Measurements from ENCODE around the gene WDR82. TPM values are rescaled to one million over a fixed set of nuclear protein-coding genes. Genes with fewer than 3 reads are reported as not detected.

The WDR82 gene
- total and polyA plus RNA-seq, 4 experiments from 2014 or later: 62.3 to 150 (median 146) TPM

DNA sequence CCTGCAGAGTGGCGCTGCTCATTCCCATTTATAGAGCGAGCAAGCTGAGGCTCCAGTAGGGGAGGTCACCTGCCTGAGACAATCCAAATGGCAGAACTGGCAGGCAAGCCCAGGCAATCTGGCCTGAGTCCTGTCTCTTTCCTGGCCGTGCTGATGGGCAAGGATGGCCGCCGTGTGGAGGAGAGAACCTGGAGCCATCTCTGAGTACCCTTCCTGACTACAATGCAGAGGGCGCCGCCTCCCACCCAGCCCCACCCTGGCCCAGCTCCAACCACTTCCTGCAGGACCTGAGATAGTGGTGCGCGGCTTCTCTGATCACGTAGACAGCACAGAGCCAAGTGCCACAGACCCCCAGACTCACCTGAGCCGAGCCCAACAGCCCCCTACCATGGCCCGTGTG lies 60.0 kb downstream of the WDR82 start:
- Histone ChIP-seq H3K27me3 (ENCODE audit: insufficient read depth, low read length) (no peaks in the 10 kb centered on the region), H3K36me3 (ENCODE audit: insufficient read depth, low read length) (peaks cover 17% of the 10 kb centered on the region), H3K4me3 (ENCODE audit: low read length in 2 of 2) (no peak overlapping the region), H3K9me3 (ENCODE audit: control insufficient read depth in 1 of 2, low read length in 2 of 2) (no peaks in the 10 kb centered on the region), H3K4me1 (ENCODE audit: insufficient read depth, low read length) (peaks cover 91% of the 10 kb centered on the region), H3K27ac (ENCODE audit: low read depth, low read length) (peak overlapping the region; percentile 60)
- Mint-ChIP-seq H3K27me3 (no peaks in the 10 kb centered on the region), H3K36me3 (peaks cover 17 to 30% of the 10 kb centered on the region in 2 donors), H3K27ac (peak overlapping the region; percentile 84 to 97 (median 90)), H3K4me1 (peaks cover 52 to 95% (median 73%) of the 10 kb centered on the region in 4 donors), H3K9me3 (no peaks in the 10 kb centered on the region), H3K4me3 (peak overlapping the region; percentile 52 to 91 (median 72))
- intact Hi-C loops (cut with micrococcal nuclease): loop anchor here (1.0 kb wide), 1 partner anchor 217 kb away; no protein-coding TSS in a partner anchor
- DNase-seq: peak in 1 of 5 donors; percentile 54
- POLR2A ChIA-PET (ENCODE audit: partially characterized antibody): interaction anchor here (0.6 to 13.6 kb wide), 12 partner anchors 8 to 222 kb away, joined by 3 to 156 read pairs (median 8); partner anchors contain the start of genes ALAS1, GLYCTK, PPM1M and RPL29
- CTCF ChIA-PET (ENCODE audit: partially characterized antibody): interaction anchor here (1.1 to 12.2 kb wide), 9 partner anchors 10 to 215 kb away, joined by 3 to 247 read pairs (median 21); partner anchors contain the start of genes TWF2 and WDR82

- Mint-ChIP-seq H3K4me3 (peak overlapping the region; percentile 40 to 91 (median 80)), H3K27me3 (no peaks in the 10 kb centered on the region), H3K36me3 (peaks cover 22 to 32% of the 10 kb centered on the region in 2 donors), H3K27ac (peak overlapping the region; percentile 84 to 97 (median 95)), H3K4me1 (peaks cover 50 to 91% (median 69%) of the 10 kb centered on the region in 4 donors), H3K9me3 (no peaks in the 10 kb centered on the region)
- peaks cover 86% of the 10 kb centered on the region for H3K4me1 ChIP-seq (ENCODE audit: insufficient read depth, low read length)
- no peak for DNase-seq
- H3K27ac ChIP-seq (ENCODE audit: low read depth, low read length): peak overlapping the region; percentile 60
- POLR2A ChIA-PET (ENCODE audit: partially characterized antibody): interaction anchor here (0.6 to 13.6 kb wide), 11 partner anchors 9 to 70 kb away, joined by 3 to 156 read pairs (median 10); partner anchors contain the start of genes ALAS1, GLYCTK, PPM1M and TLR9
- H3K27me3 ChIP-seq (ENCODE audit: insufficient read depth, low read length): no peaks in the 10 kb centered on the region
- H3K9me3 ChIP-seq (ENCODE audit: control insufficient read depth in 1 of 2, low read length in 2 of 2): no peaks in the 10 kb centered on the region
- peaks cover 22% of the 10 kb centered on the region for H3K36me3 ChIP-seq (ENCODE audit: insufficient read depth, low read length)
- CTCF ChIA-PET (ENCODE audit: partially characterized antibody): interaction anchor here (0.9 to 12.2 kb wide), 11 partner anchors 13 to 215 kb away, joined by 3 to 247 read pairs (median 8); partner anchors contain the start of genes TWF2 and WDR82
- no peak overlapping the region for H3K4me3 ChIP-seq (ENCODE audit: low read length in 2 of 2)
- intact Hi-C loops (cut with micrococcal nuclease): loop anchor here (1.0 kb wide), 1 partner anchor 217 kb away; no protein-coding TSS in a partner anchor
These were observed 60.4 kb downstream of the WDR82 start for GRCh38 chr3:52218026-52218425.

DNA sequence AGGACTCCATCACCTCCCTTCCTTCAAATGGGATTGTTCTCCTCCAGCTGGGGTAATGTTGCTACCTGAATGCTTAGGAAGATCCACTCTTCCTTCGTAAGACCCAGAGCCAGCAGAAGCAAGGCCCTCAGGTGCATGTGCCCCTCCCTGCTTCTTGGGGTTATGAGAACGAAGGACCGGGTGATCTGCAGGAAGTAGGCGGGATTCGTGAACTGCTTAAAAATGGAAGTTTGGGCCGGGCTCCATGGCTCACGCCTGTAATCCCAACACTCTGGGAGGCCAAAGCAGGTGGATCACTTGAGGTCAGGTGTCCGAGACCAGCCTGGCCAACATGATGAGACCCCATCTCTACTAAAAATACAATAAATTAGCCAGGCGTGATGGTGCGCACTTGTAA lies 61.0 kb downstream of the WDR82 start:
- peaks cover 48 to 85% (median 63%) of the 10 kb centered on the region in 4 donors for H3K4me1 Mint-ChIP-seq
- H3K36me3 Mint-ChIP-seq: peaks cover 25 to 38% of the 10 kb centered on the region in 2 donors
- no peaks in the 10 kb centered on the region for H3K27me3 Mint-ChIP-seq
- no peaks in the 10 kb centered on the region for H3K9me3 ChIP-seq (ENCODE audit: control insufficient read depth in 1 of 2, low read length in 2 of 2)
- H3K9me3 Mint-ChIP-seq: no peaks in the 10 kb centered on the region
- H3K4me3 Mint-ChIP-seq: peak overlapping the region; percentile 61 to 91 (median 80)
- peak overlapping the region in 1 of 2 donors; percentile 10 for H3K4me3 ChIP-seq (ENCODE audit: low read length in 2 of 2)
- no peaks in the 10 kb centered on the region for H3K27me3 ChIP-seq (ENCODE audit: insufficient read depth, low read length)
- peaks cover 28% of the 10 kb centered on the region for H3K36me3 ChIP-seq (ENCODE audit: insufficient read depth, low read length)
- H3K4me1 ChIP-seq (ENCODE audit: insufficient read depth, low read length): peaks cover 80% of the 10 kb centered on the region
- ChIA-PET CTCF (ENCODE audit: partially characterized antibody) (interaction anchor here (0.8 to 12.2 kb wide), 12 partner anchors 8 to 214 kb away, joined by 3 to 247 read pairs (median 4); partner anchors contain the start of genes TLR9, TWF2 and WDR82), POLR2A (ENCODE audit: partially characterized antibody) (interaction anchor here (0.9 to 13.6 kb wide), 19 partner anchors 9 to 235 kb away, joined by 3 to 156 read pairs (median 4); partner anchors contain the start of genes ACY1, ALAS1, DUSP7 and GLYCTK)
- peak overlapping the region; percentile 60 for H3K27ac ChIP-seq (ENCODE audit: low read depth, low read length)
- DNase-seq: no peak
- H3K27ac Mint-ChIP-seq: peak overlapping the region; percentile 84 to 97 (median 95)
- intact Hi-C loops (cut with micrococcal nuclease): loop anchor here (2.0 kb wide), 1 partner anchor 19 kb away; the partner anchor contains the start of gene ALAS1

GRCh38 chr3:52216585-52217408 lies 61.7 kb downstream of the WDR82 start:
- DNase-seq: peak; percentile 45 to 91 (median 49)
- peaks cover 74% of the 10 kb centered on the region for H3K4me1 ChIP-seq (ENCODE audit: insufficient read depth, low read length)
- Mint-ChIP-seq H3K27me3 (no peaks in the 10 kb centered on the region), H3K36me3 (peaks cover 30 to 42% of the 10 kb centered on the region in 2 donors), H3K4me3 (peak overlapping the region; percentile 45 to 91 (median 80)), H3K4me1 (peaks cover 43 to 79% (median 57%) of the 10 kb centered on the region in 4 donors), H3K27ac (peak overlapping the region; percentile 84 to 97 (median 95)), H3K9me3 (no peaks in the 10 kb centered on the region)
- no peaks in the 10 kb centered on the region for H3K27me3 ChIP-seq (ENCODE audit: insufficient read depth, low read length)
- peak overlapping the region; percentile 10 to 30 for H3K4me3 ChIP-seq (ENCODE audit: low read length in 2 of 2)
- ChIA-PET POLR2A (ENCODE audit: partially characterized antibody) (interaction anchor here (0.9 to 13.6 kb wide), 17 partner anchors 10 to 234 kb away, joined by 3 to 156 read pairs (median 4); partner anchors contain the start of genes ACY1, ALAS1, DUSP7 and GLYCTK), CTCF (ENCODE audit: partially characterized antibody) (interaction anchor here (0.8 to 12.2 kb wide), 8 partner anchors 9 to 195 kb away, joined by 3 to 247 read pairs (median 7); partner anchors contain the start of genes TLR9, TWF2 and WDR82)
- peaks cover 34% of the 10 kb centered on the region for H3K36me3 ChIP-seq (ENCODE audit: insufficient read depth, low read length)
- peak overlapping the region; percentile 60 for H3K27ac ChIP-seq (ENCODE audit: low read depth, low read length)
- intact Hi-C loops (cut with micrococcal nuclease): loop anchor here (2.0 kb wide), 1 partner anchor 18 kb away; the partner anchor contains the start of gene ALAS1
- no peaks in the 10 kb centered on the region for H3K9me3 ChIP-seq (ENCODE audit: control insufficient read depth in 1 of 2, low read length in 2 of 2)

DNA sequence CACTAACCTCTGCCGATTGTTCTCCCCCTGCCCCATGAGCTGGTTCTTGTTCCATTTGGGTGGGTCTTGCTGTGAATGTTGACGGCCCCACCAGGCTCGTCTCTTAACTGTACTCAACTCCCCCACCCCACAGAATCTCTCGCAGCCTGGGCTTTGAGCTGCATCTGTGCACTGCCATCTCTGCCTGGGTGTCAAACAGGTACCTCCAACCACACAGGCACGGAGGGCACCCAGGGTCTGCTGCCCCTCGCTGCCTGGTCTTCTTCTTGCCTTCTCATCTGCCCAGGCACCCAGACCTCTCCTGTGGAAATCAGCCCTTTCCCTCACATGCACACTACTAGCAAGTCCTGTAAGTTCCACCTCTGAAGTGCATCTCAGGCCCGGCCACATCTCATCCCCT lies 63.1 kb downstream of the WDR82 start:
- intact Hi-C loops (cut with micrococcal nuclease): no loop called here
- H3K4me1 ChIP-seq (ENCODE audit: insufficient read depth, low read length): peaks cover 60% of the 10 kb centered on the region
- no peaks in the 10 kb centered on the region for H3K9me3 Mint-ChIP-seq
- H3K27me3 Mint-ChIP-seq: no peaks in the 10 kb centered on the region
- ChIA-PET CTCF (ENCODE audit: partially characterized antibody) (interaction anchor here (1.1 kb wide), 1 partner anchor 16 kb away, joined by 3 read pairs; no protein-coding TSS in a partner anchor), POLR2A (ENCODE audit: partially characterized antibody) (interaction anchor here (1.2 to 13.6 kb wide), 3 partner anchors 19 to 66 kb away, joined by 3 to 156 read pairs (median 6); partner anchors contain the start of genes TWF2 and WDR82)
- no peak overlapping the region for H3K4me3 ChIP-seq (ENCODE audit: low read length in 2 of 2)
- no peaks in the 10 kb centered on the region for H3K9me3 ChIP-seq (ENCODE audit: control insufficient read depth in 1 of 2, low read length in 2 of 2)
- H3K36me3 ChIP-seq (ENCODE audit: insufficient read depth, low read length): peaks cover 48% of the 10 kb centered on the region
- no peaks in the 10 kb centered on the region for H3K27me3 ChIP-seq (ENCODE audit: insufficient read depth, low read length)
- peak overlapping the region; percentile 62 to 97 (median 84) for H3K27ac Mint-ChIP-seq
- no peak for DNase-seq
- no peak overlapping the region for H3K27ac ChIP-seq (ENCODE audit: low read depth, low read length)
- H3K36me3 Mint-ChIP-seq: peaks cover 41 to 56% of the 10 kb centered on the region in 2 donors
- peaks cover 38 to 64% (median 47%) of the 10 kb centered on the region in 4 donors for H3K4me1 Mint-ChIP-seq
- H3K4me3 Mint-ChIP-seq: peak overlapping the region in 6 of 8 donors; percentile 2 to 61 (median 32)

DNA sequence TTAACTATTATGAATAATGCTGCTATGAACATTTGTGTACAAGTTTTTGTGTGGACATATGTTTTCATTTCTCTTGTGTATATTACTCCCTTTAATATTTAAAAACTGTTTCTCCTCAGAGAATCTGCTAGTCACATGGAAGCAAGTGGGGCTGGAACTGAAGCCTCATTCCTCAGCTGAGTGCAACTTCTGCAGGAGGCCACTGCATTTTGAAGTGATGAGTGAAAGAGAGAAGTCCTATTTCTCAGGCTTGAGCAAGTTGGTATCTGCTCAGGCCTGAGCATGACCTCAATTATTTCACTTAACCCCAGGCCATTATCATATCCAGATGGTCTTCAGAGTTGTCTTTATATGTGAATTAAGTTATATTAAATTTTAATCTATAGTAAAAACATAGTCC lies 64.5 kb downstream of the WDR82 start:
- DNase-seq: no peak
- POLR2A ChIA-PET (ENCODE audit: partially characterized antibody): interaction anchor here (1.7 kb wide), 1 partner anchor 25 kb away, joined by 6 read pairs; the partner anchor contains the start of gene TWF2
- peaks cover 45% of the 10 kb centered on the region for H3K4me1 ChIP-seq (ENCODE audit: insufficient read depth, low read length)
- Mint-ChIP-seq H3K9me3 (no peaks in the 10 kb centered on the region), H3K27ac (peak overlapping the region in 2 of 7 donors; percentile 62 to 84), H3K4me3 (no peak overlapping the region), H3K27me3 (no peaks in the 10 kb centered on the region), H3K36me3 (peaks cover 50 to 71% of the 10 kb centered on the region in 2 donors), H3K4me1 (peaks cover 32 to 51% (median 38%) of the 10 kb centered on the region in 4 donors)
- CTCF ChIA-PET (ENCODE audit: partially characterized antibody): no interaction called here
- H3K36me3 ChIP-seq (ENCODE audit: insufficient read depth, low read length): peaks cover 54% of the 10 kb centered on the region
- no peaks in the 10 kb centered on the region for H3K27me3 ChIP-seq (ENCODE audit: insufficient read depth, low read length)
- H3K27ac ChIP-seq (ENCODE audit: low read depth, low read length): no peak overlapping the region
- no peaks in the 10 kb centered on the region for H3K9me3 ChIP-seq (ENCODE audit: control insufficient read depth in 1 of 2, low read length in 2 of 2)
- intact Hi-C loops (cut with micrococcal nuclease): no loop called here
- no peak overlapping the region for H3K4me3 ChIP-seq (ENCODE audit: low read length in 2 of 2)
